ENCODE measurements around the gene NKAPL.
"Not testable (repeated sequence)": the region's sequence is repeated elsewhere in the genome, so short reads cannot be mapped to it uniquely, and the experiment has no call there.

Gene NKAPL

DNA sequence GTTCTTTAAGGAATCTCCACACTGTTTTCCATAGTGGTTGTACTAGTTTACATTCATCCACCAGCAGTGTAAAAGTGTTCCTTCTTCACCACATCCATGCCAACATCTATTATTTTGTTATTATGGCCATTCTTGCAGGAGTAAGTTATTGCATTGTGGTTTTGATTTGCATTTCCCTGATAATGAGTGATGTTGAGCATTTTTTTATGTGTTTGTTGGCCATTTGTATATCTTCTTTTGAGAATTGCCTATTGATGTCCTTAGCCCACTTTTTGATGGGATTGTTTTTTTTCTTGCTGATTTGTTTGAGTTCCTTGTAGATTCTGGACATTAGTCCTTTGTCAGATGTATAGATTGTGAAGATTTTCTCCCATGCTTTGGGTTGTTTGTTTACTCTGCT is 47.3 kb downstream of the NKAPL start:
- H3K36me3 Mint-ChIP-seq (ENCODE audit: low read depth); H3K9me3 Mint-ChIP-seq; H3K27me3 Mint-ChIP-seq; H3K4me3 Mint-ChIP-seq; ATAC-seq; H3K27ac Mint-ChIP-seq; DNase-seq: not testable (repeated sequence)
- H3K4me1 Mint-ChIP-seq, result peaks cover 19% of the 10 kb centered on the region
